HG03378 (cell line): ENCODE data around the gene DCP2.
"Not testable (repeated sequence)": the region's sequence is repeated elsewhere in the genome, so short reads cannot be mapped to it uniquely, and the experiment has no call there.

ENCODE experiments used
- ATAC-seq: cut with Tn5 transposase; IDR thresholded peaks from one replicate; pipeline ENCODE4 v1.9.1; 2021; ENCODE audit warnings: mild to moderate bottlenecking, moderate library complexity; ENCODE audit not compliant: unreplicated experiment

DCP2 gene

GRCh38 chr5:112976432-112977309 is at the start of gene DCP2:
TSS of gene DCP2 (plus strand) at chr5:112976798. CDS start at chr5:112976934, 136 bp downstream.
- ATAC-seq, result peak; percentile 99

- peak; percentile 71 for ATAC-seq
These were observed 47.1 kb upstream of the DCP2 start for GRCh38 chr5:112929336-112930081.

- ATAC-seq, result peak; percentile 58
These were observed 46.6 kb upstream of the DCP2 start for GRCh38 chr5:112930082-112930344.

- no peak for ATAC-seq
These were observed 45.1 kb upstream of the DCP2 start for GRCh38 chr5:112931473-112931872.

- no peak for ATAC-seq
These were observed 43.5 kb upstream of the DCP2 start for GRCh38 chr5:112933105-112933504.

GRCh38 chr5:112933651-112934365 is 42.8 kb upstream of the DCP2 start:
- no peak for ATAC-seq

GRCh38 chr5:112934366-112934663 is 42.3 kb upstream of the DCP2 start:
- ATAC-seq, result no peak

- no peak for ATAC-seq
These were observed 40.9 kb upstream of the DCP2 start for GRCh38 chr5:112935675-112936074.

- no peak for ATAC-seq
These were observed 38.3 kb upstream of the DCP2 start for GRCh38 chr5:112938286-112938685.

- no peak for ATAC-seq
These were observed 35.9 kb upstream of the DCP2 start for GRCh38 chr5:112940670-112941069.

- ATAC-seq, result no peak
These were observed 28.1 kb upstream of the DCP2 start for GRCh38 chr5:112948458-112948857.

GRCh38 chr5:112951124-112951702 is 25.4 kb upstream of the DCP2 start:
- no peak for ATAC-seq

- ATAC-seq, result no peak
These were observed 20.0 kb upstream of the DCP2 start for GRCh38 chr5:112956606-112957005.

- ATAC-seq, result no peak
These were observed 19.4 kb upstream of the DCP2 start for GRCh38 chr5:112957036-112957808.

GRCh38 chr5:112958093-112959088 is 18.2 kb upstream of the DCP2 start:
- ATAC-seq, result peak; percentile 92

- ATAC-seq, result not testable (repeated sequence)
These were observed 16.7 kb upstream of the DCP2 start for GRCh38 chr5:112959872-112960271.

GRCh38 chr5:112960315-112960714 is 16.3 kb upstream of the DCP2 start:
- no peak for ATAC-seq

- no peak for ATAC-seq
These were observed 15.6 kb upstream of the DCP2 start for GRCh38 chr5:112960863-112961504.

GRCh38 chr5:112963374-112963733 is 13.2 kb upstream of the DCP2 start:
- not testable (repeated sequence) for ATAC-seq
